ENCODE measurements around the gene FADS1. TPM values are rescaled to one million over a fixed set of nuclear protein-coding genes. Genes with fewer than 3 reads are reported as not detected.

The FADS1 gene
- total and polyA plus RNA-seq, 2 donors from 2014 or later = 6.7 to 19.5 TPM

DNA sequence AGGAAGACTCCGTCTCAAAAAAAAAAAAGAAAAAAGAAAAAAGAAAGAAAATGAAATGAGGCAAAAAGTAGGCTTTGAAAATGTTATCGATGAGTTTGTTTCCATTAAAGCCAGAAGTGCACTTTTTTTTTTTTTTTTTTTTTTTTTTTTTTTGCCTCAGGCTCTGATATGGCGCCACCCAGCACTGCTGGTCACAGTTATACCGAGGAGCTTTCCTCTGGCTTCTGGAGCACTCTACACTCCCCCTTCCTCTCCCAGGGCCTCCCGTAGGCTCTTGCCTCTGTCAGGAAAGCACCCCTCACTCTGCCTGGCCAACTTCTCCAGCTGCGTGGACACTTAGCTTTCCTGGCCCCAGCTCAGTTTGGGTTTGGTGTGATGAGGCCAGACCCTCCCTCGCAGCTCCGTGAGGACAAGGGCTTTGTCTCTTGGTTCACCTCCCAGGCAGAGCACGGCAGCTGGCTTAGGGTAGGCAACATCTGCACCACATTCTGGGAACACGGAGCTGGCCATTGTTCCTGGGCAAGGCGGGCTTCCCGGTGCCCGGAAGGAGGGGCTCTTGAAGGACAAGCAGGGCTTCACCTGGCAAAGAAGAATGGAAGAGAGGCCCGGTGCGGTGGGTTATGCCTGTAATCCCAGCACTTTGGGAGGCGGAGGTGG, 28.2 kb upstream of the FADS1 start:
- Histone ChIP-seq H3K27me3 (ENCODE audit: control insufficient read depth, insufficient read depth, low read length) (no peaks in the 10 kb centered on the region), H3K9me3 (ENCODE audit: control insufficient read depth in 2 of 3, insufficient read depth in 1 of 3, low read length in 3 of 3) (no peaks in the 10 kb centered on the region), H3K4me1 (ENCODE audit: control insufficient read depth in 2 of 3, insufficient read depth in 2 of 3, low read depth in 1 of 3, low read length in 3 of 3) (peaks cover 0 to 3% (median 0%) of the 10 kb centered on the region in 3 donors), H3K36me3 (ENCODE audit: control insufficient read depth in 2 of 3, insufficient read depth in 3 of 3, low read length in 3 of 3) (peaks cover 2 to 13% (median 10%) of the 10 kb centered on the region in 3 donors), H3K27ac (ENCODE audit: low read depth in 2 of 2, low read length in 2 of 2) (no peak overlapping the region), H3K4me3 (ENCODE audit: low read length in 3 of 3) (no peak overlapping the region), H3K9ac (ENCODE audit: low read length in 3 of 3) (no peak overlapping the region)
- intact Hi-C loops (cut with DNase I) = no loop called here
- FAIRE-seq = no peak
- TF ChIP-seq, protein P1, sequence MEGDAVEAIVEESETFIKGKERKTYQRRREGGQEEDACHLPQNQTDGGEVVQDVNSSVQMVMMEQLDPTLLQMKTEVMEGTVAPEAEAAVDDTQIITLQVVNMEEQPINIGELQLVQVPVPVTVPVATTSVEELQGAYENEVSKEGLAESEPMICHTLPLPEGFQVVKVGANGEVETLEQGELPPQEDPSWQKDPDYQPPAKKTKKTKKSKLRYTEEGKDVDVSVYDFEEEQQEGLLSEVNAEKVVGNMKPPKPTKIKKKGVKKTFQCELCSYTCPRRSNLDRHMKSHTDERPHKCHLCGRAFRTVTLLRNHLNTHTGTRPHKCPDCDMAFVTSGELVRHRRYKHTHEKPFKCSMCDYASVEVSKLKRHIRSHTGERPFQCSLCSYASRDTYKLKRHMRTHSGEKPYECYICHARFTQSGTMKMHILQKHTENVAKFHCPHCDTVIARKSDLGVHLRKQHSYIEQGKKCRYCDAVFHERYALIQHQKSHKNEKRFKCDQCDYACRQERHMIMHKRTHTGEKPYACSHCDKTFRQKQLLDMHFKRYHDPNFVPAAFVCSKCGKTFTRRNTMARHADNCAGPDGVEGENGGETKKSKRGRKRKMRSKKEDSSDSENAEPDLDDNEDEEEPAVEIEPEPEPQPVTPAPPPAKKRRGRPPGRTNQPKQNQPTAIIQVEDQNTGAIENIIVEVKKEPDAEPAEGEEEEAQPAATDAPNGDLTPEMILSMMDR (IDR thresholded peaks at IDR 0.05; ENCODE audit: borderline replicate concordance, extremely low read depth, insufficient read depth) = no peak
- DNase-seq = no peak

- Histone ChIP-seq H3K27me3 (ENCODE audit: control insufficient read depth, insufficient read depth, low read length) (no peaks in the 10 kb centered on the region), H3K4me3 (ENCODE audit: low read length in 3 of 3) (no peak overlapping the region), H3K36me3 (ENCODE audit: control insufficient read depth in 2 of 3, insufficient read depth in 3 of 3, low read length in 3 of 3) (peaks cover 0 to 13% (median 9%) of the 10 kb centered on the region in 3 donors), H3K4me1 (ENCODE audit: control insufficient read depth in 2 of 3, insufficient read depth in 2 of 3, low read depth in 1 of 3, low read length in 3 of 3) (peaks cover 0 to 3% (median 0%) of the 10 kb centered on the region in 3 donors), H3K27ac (ENCODE audit: low read depth in 2 of 2, low read length in 2 of 2) (no peak overlapping the region), H3K9ac (ENCODE audit: low read length in 3 of 3) (no peak overlapping the region), H3K9me3 (ENCODE audit: control insufficient read depth in 2 of 3, insufficient read depth in 1 of 3, low read length in 3 of 3) (no peaks in the 10 kb centered on the region)
- TF ChIP-seq, protein P1 (IDR thresholded peaks at IDR 0.05; ENCODE audit: borderline replicate concordance, extremely low read depth, insufficient read depth) = no peak
- no peak for FAIRE-seq
- peak in 1 of 5 donors; percentile 55 for DNase-seq
- intact Hi-C loops (cut with DNase I) = no loop called here
Measured at GRCh38 chr11:61842528-61842820, 25.7 kb upstream of the FADS1 start.

- peak in 1 of 5 donors; percentile 52 for DNase-seq
- TF ChIP-seq, protein P1 (IDR thresholded peaks at IDR 0.05; ENCODE audit: borderline replicate concordance, extremely low read depth, insufficient read depth) = no peak
- intact Hi-C loops (cut with DNase I) = no loop called here
- Histone ChIP-seq H3K4me3 (ENCODE audit: low read length in 3 of 3) (no peak overlapping the region), H3K9ac (ENCODE audit: low read length in 3 of 3) (no peak overlapping the region), H3K27ac (ENCODE audit: low read depth in 2 of 2, low read length in 2 of 2) (no peak overlapping the region), H3K9me3 (ENCODE audit: control insufficient read depth in 2 of 3, insufficient read depth in 1 of 3, low read length in 3 of 3) (no peaks in the 10 kb centered on the region), H3K27me3 (ENCODE audit: control insufficient read depth, insufficient read depth, low read length) (no peaks in the 10 kb centered on the region), H3K4me1 (ENCODE audit: control insufficient read depth in 2 of 3, insufficient read depth in 2 of 3, low read depth in 1 of 3, low read length in 3 of 3) (peaks cover 0 to 3% (median 0%) of the 10 kb centered on the region in 3 donors), H3K36me3 (ENCODE audit: control insufficient read depth in 2 of 3, insufficient read depth in 3 of 3, low read length in 3 of 3) (peaks cover 0 to 13% (median 6%) of the 10 kb centered on the region in 3 donors)
- FAIRE-seq = no peak
Measured at GRCh38 chr11:61841636-61842527, 25.1 kb upstream of the FADS1 start.
